Stimulated activated CD8-positive, alpha-beta memory T cell treated with anti-CD3 and anti-CD28 coated beads, Interleukin-7, amount 100 ng/mL, for 48 hours (primary cell): ENCODE results near the gene CACNG4.

Experiments
- DNase-seq, 2 donors: peaks; one replicate each; pipeline ENCODE4 v3.0.0-alpha.2; 2020; ENCODE audit warnings: low read depth in 1 of 2; ENCODE audit errors: extremely low read depth in 1 of 2

The CACNG4 gene

DNA sequence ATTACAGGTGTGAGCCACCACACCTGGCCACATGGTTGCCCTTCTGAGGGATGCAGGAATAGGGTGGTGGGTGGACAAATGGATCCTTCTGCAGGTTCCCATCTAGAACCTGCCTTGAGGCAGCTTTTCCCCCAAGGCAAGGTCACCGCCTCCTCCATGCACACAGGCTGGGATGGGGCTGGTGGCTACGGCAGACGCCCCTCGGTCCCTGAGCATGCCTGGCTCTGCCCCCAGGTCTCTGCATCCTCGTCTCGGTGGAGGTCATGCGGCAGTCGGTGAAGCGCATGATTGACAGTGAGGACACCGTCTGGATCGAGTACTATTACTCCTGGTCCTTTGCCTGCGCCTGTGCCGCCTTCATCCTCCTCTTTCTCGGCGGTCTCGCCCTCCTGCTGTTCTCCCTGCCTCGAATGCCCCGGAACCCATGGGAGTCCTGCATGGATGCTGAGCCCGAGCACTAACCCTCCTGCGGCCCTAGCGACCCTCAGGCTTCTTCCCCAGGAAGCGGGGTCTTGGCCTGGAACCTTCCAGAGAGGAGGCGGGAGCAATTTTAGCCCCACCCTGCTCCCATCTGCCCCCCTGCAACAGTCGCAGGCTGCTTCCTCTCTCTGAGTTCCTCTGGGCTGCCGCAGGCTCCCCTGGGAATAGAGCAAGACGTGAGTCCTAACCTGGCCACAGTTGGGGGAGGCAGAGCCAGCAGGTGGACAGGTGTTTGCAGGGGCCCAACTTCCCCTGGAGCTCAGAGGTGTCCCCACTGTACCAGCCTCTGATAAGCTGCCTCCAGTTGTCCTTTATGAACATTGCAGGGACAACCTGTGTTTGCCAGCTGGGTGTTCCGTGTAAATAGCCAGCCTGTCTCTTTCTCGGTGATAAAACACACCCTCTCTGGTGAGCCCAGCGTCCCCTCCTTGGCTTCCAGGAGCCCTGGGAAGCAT lies 91.6 kb downstream of the CACNG4 start:
- DNase-seq: no peak

DNA sequence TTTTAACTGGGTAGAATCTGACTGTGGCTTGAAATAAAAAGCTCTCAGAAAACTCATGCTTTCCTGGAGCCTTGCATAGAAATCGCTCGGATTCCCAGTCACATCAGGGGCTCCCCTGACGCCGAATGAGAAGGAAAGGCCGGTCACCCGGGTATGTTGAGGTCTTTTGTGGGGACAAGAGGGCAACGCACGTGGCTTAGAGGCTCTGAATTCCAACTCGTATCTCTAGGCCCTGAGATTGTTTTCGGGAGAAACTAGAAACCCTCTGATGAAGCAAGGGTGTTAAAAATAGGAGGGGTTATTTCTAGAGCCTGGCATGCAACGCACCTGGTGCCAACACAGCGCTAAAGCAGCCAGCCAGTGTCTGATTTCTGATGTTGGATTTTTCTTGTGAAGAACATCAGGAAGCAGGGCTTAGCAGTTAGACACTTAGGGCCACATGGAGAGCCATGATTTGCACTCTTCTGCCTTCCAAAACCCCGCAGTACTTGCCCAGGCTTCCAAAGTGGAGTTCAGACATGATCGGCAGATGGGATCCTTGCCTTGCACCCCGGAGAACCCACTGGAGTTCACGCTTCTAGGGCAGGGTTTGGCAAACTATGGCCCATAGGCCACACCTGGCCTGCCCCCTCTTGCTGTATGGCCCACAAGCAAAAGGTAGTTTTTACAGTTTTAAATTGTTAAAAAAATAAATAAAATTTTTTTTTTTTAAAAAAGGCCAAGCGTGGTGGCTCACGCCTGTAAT lies 92.4 kb downstream of the CACNG4 start:
- DNase-seq: no peak

GRCh38 chr17:67058036-67058435 lies 93.5 kb downstream of the CACNG4 start:
- no peak for DNase-seq

DNA sequence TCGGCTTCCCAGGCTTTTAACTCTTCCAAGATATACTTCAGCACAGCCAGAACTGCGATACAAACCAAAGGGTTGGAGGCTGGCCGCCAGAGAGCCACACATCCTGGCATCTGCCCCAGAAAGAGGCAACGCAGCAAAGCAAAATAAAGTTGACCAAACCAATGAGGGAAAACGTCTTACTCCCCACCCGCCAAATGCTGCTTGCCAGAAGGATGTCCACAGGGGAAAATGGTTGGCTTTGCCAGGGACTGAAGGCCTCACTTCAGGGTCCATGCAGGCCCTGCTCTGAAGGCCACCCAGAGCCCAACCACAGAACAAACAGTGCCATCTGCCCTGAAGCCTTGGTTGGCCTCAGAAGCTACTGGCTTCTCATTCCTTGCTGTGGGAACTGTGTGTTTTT lies 94.9 kb downstream of the CACNG4 start:
- DNase-seq: no peak

DNA sequence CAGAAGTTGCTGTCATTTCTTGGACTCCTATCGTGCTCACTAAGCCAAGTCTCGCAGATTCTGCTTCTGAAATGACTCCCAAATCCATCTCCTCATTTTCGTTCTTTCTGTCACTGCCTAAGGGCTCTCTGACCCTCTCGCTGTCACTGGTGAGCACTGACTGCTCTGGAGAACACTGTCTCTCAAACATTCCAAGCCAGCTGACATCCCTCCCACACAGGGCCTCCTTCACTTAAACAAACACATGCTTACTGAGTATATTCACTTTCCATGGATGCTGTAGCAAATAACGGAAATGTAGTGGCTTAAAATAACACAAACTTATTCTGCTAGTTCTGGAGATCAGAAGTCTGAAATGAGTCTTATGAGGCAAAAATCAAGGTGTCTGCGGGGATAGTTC lies 98.6 kb downstream of the CACNG4 start:
- no peak for DNase-seq

DNA sequence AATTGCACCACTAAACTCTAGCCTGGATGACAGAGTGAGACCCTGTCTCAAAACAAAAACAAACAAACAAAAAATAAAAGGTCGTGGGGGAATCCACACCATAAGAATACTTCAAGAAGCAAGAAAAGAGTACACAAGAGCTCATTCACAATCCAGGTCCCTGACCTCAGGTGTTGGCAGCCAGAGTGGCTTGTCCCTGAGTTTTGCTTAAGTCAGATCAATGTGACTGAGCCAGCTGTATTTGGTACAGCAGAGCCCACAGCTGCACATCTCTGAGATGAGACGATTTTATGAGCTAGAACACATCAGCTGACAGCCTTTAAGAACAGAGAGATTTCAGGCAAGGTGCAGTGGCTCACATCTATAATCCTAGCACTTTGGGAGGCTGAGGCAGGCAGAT lies 102.2 kb downstream of the CACNG4 start:
- DNase-seq: no peak

DNA sequence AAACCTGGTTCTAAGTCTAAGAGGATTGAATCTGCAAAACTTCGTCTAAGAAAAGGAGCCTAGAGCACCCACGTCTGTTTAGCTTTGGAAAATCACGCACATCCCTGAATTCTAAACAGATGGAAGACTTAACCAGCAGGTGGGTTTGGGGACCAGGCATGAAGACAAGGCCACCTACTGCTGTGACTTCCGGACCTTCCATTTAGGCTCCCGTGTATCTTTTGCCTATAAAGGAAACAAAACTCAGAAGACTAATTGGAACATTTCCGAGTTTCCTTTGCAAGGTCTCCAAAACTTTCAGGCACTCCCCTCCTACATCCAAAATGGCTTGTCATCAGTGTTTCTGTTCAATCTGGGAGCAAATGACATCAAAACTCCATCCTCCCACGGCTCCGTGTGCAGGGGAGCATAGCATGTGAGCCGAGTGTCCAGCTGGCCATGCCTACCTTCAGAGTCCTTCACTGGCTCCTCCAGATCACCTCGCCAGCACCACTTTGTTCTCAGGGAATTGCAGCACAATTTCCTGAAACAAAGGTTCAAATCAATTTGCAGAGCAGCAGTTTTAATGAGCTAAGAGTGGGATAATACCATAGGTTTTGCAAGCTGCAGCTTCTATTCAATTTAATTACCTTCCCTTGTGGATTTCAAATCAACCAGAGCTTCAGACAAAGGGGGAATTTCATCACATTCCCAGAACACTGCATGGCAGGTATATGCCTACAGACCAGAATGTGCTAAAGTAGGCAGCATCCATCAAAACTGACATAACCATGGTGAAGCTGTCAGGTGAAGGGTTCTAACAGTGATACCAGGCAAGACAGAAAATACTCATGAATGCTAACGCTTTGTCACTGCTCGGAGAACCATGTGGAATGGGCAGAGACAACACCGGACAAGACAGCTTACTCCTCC lies 103.3 kb downstream of the CACNG4 start:
- no peak for DNase-seq

- no peak for DNase-seq
Measured at GRCh38 chr17:67068999-67069398, 104.5 kb downstream of the CACNG4 start.

DNA sequence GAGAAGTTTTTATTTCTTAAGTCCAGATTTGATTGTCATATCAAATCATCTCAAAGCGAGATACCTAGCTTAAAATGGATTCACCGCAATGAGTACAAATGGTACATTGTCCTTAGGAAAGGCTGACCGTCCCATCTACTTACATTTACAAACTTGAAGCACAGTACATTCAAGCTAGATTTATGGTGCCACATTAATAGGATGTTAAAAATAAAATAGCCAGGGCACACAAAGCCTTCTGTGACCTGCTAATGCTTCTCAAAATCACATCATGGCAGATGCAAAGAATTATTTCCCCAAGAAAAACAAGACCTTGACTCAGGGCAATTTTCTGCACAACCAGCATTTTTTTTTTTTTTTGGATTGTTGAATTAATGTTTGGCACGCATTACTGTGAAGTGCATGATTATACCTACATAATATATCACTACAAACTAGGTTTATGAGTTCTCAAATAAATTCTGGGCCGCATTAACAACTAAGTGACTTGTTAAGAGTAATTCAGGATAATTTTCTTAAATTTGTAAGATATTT lies 105.2 kb downstream of the CACNG4 start:
- DNase-seq: no peak

GRCh38 chr17:67071595-67071994 lies 107.1 kb downstream of the CACNG4 start:
- no peak for DNase-seq

GRCh38 chr17:67072885-67073284 lies 108.4 kb downstream of the CACNG4 start:
- DNase-seq: no peak

DNA sequence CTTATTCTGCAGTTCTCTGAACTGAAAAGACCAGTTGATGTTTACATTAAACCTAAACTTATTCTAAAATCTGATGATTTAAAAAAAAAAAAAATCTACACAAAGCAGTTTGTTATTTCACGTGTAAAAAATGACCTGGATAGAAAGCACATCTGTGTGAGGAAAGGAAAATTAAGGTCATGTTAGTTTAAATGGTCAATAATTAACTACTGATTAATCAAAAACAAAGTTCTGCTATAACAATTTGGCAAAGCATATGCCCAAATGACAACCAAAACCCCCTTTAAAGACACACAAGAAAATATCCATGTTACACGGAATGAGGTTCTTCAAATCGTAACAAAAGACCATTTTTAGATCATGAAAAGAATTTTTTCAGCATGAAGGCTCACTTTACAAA lies 110.3 kb downstream of the CACNG4 start:
- no peak for DNase-seq

GRCh38 chr17:67076290-67076689 lies 111.8 kb downstream of the CACNG4 start:
- DNase-seq: no peak

DNA sequence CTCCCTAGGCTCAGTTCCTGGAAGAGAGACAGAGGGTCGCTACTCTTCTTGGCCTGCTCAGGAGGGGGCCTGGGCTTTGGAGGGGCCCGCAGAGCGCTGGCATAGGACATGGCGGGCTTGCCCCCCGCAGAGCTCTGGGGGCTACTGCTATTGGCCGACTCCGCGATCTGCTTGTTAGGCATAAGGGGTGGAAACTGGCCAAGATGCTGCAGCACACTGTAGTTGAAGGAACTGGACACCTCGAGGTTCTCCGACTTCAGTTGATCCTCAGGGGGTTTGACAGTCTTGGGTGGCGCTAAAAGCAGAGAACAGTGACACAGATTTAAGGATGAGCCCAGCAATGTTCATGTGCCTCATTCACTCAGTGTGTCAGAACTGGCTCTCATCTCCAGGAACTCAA lies 113.8 kb downstream of the CACNG4 start:
- DNase-seq: no peak

- no peak for DNase-seq
Measured at GRCh38 chr17:67079491-67079890, 115.0 kb downstream of the CACNG4 start.

DNA sequence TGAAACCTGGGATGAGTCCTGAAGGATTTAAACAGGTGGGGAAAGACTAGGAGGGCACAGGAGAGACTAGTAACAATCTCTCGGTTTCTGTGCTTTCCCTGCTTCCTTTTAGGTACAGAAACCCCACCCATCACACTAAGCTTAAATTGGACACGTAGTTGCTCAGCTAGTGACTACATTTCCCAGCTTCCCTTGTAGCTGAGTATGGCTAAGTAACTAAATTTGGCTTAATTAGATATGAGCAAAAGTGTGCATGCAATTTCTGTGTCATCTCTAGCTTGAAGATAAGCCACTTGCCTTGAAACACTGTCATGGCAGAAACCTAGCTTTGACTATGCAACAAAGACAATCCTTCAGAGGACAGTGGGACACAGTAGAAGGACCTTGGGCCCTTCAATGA lies 116.3 kb downstream of the CACNG4 start:
- DNase-seq: no peak

DNA sequence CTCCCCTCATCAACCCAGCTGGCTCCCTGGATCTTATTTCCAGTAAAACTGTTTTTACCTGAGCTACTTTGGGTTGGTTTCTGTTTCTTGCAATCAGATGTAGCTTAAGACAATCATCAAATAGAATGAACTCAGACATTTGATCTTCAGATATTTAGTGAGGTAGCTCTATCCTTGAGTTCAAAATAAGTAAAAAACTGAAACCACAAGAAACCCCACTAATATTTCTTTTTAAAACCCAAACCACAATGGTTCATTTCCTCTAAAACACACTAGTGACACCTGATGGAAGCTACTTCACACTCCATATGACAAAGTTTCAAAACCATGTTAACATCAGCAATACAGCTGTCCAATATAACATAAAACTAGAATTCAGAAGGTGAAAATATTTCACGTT lies 117.6 kb downstream of the CACNG4 start:
- no peak for DNase-seq
